Uterus (tissue), 2 donors: Measurements from ENCODE around the gene NPIPB6.

Experiments
- CTCF ChIP-seq, 4 experiments: fragments of 200-600 bp in 2 of 4; fragments of 450-650 bp in 2 of 4; sonication (generic) in 2 of 4; IDR thresholded peaks; one replicate each; pipeline ENCODE4 v1.5.1; 2016 to 2019; ENCODE audit warnings: antibody characterized with exemption in 4 of 4, mild to moderate bottlenecking in 2 of 4, moderate library complexity in 1 of 4
- POLR2A ChIP-seq, 2 donors: fragments of 450-650 bp; IDR thresholded peaks; one replicate each; pipeline ENCODE4 v1.6.1; 2016; ENCODE audit warnings: antibody characterized with exemption in 2 of 2, mild to moderate bottlenecking in 1 of 2, moderate library complexity in 1 of 2

GRCh38 chr16:28309811-28310311 lies 53.4 kb downstream of the NPIPB6 start:
- TF ChIP-seq CTCF (IDR thresholded peaks at IDR 0.05) = no peak
- no peak for TF ChIP-seq POLR2A (IDR thresholded peaks at IDR 0.05)
